HG02642 (cell line): ENCODE measurements around the gene SMNDC1.

Experiments used
- ATAC-seq: cut with Tn5 transposase; IDR thresholded peaks from one replicate; pipeline ENCODE4 v1.9.1; 2021; ENCODE audit warnings: mild to moderate bottlenecking; ENCODE audit not compliant: unreplicated experiment, poor library complexity

SMNDC1 gene

DNA sequence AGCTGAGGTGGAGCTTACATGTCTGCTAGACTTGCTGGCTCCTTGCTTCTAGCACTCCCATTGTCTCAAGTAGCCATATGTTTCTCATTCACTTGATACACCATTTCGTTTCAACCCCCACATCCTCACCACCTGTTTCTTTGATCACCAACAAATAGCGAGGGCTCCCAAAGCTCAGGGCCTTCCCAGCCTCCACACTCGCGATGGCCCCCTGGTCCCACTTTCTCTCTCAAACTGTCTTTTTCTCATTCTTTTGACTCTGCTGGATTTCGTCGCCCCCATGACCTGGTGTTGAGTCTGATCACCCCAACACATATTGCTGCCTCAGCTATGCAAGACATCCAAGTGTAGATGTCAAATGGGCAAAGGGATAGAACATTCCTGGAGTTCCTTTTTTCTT lies 26.0 kb upstream of the SMNDC1 start:
- no peak for ATAC-seq

DNA sequence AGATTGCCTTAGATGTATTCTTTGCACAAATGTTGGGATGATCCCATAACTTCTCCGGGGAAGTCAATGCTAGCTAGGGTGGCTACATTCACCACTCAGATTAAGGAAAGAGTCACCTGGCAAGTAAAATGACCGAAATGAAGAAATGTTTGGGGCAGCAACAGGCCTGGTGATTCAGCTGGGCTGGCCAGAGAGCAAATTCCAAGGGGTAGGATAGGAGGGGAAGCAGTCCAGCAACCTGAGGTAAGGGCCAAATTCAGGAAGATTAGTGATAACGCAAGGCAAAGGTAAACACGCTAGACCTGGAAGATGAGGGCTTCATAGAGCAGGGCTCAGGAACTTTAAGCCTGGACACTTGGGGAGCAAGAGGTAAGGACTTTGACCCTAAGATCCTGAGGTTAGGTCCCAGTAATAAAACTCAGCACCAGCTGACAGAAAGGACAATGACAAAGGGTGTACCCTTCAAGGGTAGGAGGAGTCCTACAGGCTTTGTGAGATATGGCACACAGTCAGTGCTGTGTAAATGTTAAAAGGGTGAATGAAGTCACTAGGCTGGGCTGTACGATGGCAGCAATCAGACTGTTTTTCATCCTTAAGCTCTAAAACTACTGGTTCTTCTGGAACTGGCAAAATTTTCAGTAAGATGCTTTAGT lies 22.7 kb upstream of the SMNDC1 start:
- no peak for ATAC-seq

DNA sequence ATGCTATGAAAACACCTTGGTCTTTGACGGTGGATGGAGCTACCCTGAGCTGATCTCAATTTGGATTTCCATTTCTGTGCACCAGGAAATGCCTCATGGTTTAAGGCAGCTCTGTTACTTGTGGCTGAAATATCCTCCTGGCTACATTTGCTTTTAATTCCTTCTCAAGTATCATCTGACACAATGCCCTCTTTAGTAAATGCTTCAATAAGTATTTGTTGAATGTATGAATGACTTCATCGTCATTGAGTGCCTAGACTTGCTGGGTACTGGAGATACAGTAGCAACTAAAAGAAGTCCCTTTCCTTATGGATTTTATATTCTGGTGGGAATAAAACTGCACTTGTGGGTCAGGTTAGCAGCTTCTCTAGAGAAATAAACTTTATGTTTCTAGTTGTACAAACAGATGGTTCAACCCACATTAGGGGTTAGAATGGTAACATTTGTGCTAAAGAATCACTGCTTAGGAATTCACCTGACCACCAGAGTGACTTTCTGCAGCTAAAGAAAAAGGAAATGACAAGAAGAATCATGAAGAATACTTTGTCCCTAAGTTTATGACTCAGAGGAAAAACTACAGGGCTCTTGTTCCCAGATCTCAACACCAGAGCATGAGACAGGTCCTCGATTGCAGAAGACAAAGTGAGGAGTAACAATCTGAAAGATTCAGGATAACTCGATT lies 21.8 kb upstream of the SMNDC1 start:
- ATAC-seq: no peak

DNA sequence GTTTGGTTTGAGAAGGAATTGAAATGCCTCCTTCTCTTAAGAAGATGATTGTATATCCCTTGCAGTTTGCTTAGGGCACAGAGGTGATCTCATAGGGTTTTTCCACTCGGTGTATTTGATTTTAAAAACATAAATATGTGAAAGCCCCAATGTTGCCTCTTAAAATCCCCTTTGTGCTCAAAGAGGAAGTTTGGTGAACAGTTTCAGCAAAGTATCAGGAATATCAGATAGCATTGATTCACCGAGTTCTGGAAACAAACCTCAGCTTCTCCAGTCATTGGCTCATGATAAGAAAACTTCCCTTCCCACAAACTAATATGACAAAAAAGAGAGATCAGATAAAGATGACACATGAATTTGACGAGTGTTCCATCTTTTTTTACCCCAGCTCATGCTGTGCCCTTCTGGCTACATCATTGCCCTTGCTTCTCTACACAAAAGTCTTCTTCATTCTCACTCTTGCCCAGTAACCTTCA lies 20.1 kb upstream of the SMNDC1 start:
- ATAC-seq: peak; percentile 61

DNA sequence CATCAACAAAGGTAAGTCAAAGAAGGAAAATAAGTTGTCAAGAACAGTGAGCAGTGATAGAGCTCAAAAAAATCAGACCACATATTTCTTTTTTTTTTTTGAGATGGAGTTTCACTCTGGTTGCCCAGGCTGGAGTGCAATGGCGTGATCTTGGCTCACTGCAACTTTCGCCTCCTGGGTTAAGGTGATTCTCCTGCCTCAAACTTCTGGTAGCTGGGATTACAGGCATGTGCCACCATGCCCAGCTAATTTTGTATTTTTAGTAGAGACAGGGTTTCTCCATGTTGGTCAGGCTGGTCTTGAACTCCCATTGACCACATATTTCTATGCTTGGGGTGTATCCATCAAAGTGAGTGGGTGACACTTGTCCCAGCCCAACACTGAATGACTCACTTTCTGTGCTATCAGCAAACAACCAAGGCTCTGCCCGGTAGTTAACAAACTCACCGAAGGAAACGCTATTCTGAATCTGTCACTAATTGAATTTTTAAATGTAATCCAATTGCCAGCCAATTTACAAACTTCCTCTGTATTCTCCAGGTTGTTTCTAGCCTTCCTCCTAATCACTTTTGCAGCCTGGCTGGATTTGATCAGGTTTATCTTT lies 19.6 kb upstream of the SMNDC1 start:
- ATAC-seq: peak; percentile 53

DNA sequence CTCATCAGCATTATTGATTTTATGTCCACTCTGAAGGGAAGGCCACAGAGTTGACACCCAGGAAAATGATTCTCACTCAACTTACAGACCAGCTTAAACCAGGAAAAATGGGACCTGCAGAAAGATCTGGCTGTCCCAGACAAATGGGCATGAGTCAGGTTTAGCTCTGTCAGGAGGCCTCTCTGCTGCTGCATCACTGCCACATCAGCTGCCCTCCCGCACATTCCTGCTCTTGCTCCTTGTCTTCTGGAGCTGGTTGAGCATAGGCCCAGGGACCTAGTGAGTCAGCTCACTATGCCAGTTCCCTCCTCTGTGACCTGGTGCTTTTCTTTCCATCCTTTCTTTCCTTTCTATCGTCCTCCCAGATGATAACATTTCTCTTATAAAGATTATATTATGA lies 18.8 kb upstream of the SMNDC1 start:
- ATAC-seq: no peak

DNA sequence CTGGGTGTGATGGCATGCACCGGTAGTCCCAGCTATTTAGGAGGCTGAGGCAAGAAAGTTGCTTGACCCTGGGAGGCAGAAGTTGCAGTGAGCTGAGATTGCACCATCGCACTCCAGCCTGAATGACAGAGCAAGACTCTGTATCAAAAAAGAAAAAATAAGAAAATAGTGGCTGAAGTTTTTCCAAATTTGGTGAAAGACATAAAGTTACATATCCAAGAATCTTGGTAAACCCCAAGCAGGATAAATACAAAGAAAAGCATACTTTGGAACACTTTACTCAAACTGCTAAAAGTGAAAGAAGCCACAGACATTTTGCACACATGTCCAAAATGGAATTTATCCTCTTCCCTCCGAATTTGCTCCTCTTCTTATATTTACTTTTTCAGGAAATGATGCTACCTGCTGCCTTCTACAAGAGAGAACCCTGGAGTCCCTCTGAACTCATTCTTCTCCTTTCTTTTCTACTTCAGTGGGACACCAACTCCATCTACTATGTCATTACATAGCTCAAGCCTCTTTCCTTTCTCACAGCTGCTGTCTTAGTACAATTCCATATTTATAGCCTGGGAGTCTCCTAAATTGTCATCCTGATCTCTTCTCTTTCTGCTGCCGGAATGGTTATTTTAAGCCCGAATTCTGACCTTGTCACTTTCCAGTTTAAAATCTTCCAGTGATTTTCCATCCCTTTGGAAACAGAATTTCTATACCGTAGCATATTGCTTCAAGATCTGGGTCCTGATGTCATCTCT lies 17.3 kb upstream of the SMNDC1 start:
- no peak for ATAC-seq

DNA sequence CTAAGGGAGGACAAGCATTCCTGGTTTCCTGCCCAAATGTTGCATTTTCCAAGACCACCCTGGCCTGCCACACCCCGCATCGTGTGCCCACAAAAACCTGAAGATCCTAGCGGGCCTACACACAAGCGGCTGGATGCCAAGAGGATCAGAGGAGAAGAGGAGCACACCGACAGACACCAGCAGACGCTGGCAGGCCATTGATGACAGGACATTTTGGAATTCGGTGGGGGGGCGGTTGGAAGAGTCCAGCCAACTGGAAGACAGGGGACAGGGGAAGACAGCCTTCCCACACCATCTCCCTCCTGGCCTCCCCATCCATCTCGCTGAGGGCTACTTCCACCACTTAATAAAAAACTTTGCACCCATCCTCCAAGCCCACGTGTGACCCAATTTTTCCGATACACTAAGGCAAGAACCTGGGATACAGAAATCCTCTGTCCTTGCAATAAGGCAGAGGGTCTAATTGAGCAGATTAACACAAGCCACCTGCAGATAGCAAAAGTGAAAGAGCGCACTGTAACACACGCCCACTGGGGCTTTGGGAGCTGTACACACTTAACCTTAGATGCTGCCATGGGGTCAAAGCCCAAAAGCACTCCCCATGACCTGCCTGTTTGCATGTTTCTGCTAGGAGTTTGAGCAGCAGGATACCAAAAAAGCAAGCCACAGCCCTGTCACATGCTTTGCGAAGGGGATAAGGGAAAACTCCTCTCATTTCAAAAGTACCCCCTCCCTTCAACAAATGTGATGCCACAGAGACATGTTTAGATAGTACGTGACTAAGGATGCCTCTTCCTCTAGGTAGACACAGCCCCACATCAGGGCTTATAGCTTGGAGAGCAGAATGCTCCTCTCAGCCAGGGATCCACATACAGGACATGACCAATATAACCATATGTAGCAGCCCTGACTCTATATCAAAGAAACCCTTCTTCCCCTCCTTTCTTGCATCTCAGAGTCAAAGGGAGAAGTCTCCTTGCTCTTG lies 13.4 kb upstream of the SMNDC1 start:
- no peak for ATAC-seq

DNA sequence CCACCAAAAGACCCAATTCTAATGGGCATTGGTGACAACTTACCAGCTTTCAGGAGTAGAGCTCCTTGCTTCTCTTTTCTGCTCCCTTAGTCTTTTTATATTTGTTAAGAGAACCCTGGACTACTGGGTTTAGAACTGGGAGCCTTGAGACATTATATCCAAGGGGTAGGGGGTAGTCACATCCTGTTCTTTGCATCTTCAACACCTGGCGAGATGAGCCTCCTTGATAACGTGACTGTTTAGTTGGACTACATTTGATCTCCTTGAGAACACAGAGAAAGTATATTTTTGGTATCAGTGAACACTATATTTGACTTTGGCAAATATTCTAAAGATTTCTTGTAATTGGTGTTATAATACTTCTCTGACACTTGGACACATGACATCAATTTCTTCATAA lies 9.0 kb upstream of the SMNDC1 start:
- ATAC-seq: no peak

DNA sequence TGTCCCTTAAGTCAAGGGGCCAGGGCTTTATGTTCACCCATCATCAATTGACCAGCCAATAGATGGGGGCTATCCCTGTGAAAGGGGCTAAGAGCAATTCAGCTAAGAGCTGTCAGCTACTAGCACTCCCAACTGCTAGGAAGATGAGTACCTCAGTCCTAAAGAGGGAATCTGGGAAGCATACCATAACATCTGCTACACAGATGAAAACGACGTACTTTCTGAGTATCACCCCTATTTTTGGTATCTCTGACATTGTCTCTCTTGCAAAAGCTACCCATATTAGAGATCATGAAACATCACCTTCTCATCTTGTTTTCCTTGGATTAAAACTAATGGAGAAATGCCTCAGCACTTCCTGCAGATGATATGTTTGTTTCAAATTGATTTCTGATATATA lies 7.5 kb upstream of the SMNDC1 start:
- no peak for ATAC-seq

DNA sequence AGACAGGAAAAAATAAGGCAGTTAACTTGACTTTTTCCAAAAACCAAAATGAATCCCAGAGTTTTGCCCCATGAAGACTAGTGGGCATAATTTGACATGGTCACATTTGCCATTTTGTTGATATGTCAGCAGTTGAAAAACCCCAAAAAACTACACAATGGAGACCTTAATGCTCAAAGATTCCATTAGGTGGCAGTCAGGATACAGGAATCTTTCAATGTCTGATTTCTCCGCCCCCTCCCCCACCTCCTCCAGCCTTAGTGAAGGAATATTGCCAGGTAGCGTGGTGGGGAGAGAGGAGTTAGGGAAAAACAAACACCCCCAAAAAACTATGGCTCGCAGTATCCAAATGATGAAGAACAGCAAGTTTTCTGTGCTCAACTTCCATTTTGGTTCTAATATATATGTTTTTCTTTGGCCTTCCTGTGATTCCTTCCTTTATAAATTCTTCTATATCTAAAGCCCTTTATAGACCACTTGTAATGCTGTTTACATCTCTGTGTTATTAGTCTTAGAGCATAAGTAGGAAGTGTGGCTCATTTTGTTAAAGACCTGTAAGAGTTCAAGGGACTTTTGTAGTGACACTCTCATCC lies 6.7 kb upstream of the SMNDC1 start:
- peak; percentile 61 for ATAC-seq

DNA sequence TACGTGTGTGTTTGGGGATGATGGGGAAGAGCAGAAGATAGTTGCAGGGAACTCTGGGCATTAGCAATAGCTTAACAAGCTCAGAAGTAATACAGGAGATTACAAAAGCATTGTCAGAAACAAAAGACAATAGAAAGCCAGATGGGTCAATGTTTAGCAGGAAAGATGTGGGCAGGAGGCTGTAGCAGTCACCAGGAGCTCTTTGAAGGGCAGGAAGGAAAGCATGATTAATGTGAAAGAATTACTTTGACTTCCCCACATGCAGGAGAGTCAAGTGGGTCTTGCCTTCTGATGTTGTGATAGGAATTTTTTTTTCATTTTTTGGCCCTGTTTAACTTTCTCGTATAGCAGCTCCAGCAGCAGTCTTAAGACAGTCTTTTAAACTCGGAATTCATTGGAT lies 6.0 kb upstream of the SMNDC1 start:
- ATAC-seq: no peak

DNA sequence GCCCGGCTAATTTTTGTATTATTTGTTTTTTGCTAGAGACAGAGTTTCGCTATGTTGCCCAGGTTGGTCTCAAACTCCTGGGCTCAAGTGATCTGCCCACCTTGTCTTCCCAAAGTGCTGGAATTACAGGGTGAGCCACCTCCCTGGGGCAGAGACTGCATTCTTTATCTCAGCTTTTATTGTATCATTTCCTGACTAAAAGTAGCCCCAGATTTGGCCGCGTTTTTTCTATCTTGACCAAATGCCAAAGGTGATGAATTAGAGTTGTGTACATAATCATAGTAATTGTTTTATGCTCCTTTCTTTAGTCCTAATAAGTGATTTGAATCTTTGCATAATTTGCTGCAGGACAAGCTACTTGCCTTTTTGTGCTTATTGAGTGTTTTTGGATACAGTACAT lies 3.1 kb upstream of the SMNDC1 start:
- ATAC-seq: no peak

DNA sequence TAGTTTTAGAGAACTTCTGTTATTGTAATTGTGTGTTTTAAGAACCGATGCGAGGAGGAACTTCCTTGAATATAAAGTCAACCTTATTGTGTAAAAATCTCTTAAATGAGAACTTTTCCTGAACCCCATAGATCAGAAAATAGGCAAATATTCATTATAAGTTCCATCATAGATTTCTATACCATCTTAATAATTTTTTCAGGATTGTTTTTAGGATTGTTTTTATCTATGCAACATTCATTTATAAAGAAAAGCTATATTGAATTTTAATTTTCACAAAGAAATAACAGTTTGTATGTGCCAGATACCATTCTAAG lies 1.7 kb upstream of the SMNDC1 start:
- no peak for ATAC-seq

DNA sequence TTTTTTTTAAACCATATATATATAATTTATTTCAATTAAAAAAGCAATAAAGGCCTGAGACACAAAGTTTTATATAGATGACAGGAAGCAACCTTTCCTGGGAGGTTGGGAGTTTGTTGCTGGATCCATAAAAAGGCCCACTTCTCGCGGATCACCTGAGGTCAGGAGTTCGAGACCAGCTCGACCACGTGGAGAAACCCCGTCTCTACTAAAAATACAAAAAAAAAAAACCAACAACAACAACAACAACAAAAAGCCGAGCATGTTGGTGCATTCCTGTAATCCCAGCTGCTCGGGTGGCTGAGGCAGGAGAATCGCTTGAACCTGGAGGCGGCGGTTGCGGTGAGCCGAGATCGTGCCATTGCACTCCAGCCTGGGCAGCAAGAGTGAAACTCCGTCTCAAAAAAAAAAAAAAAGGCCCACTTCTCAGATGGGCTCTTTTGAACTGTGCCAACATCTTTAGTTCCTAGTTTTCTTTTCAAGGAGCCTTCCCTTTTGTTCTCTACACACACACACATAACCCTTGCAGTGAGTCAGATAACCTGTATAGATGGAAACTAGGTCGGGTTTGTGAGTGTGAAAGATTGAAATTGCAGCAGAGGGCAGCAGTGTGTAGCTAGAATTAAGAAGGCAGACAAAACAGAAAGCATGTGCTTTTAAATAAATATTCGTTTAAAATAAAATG lies 1.2 kb upstream of the SMNDC1 start:
- no peak for ATAC-seq

DNA sequence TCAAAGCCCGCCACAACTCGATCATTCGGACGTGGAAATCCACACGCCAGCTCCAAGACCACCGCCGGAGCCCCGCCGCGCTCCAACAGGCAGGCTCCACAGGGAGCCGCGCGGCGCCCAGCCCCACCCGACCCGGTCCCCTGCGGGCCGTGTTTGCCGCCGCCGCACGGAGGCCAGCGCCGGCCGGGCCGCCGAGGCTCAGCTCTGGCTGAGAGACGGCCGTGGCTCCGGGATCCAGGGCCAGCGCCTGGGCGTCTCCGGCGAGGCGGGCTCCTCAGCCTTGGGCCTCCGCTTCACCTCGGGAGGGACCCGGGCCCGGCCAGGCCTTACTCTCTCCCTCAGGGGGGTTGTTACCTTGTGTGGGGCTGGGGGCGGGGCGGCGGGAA lies 333 bp downstream of the SMNDC1 start:
- ATAC-seq: peak; percentile 49

DNA sequence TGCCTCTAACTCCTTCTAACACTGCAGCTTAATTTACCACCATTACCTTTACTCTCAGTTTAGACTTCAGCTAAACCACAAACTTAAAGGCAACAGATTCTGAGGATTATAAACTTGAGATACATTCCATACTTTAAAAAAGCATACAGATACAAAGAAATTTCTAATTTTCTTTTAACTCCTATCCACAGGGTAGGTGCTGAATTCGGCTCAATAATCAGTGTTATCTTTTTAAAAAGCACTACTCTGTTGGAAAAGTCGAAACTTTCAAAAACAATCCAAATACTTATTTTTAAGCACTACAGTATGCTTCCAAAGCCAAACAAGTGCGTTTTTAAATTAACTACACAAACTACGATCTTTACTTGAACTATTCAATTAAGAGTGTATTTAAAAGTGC lies 1.0 kb downstream of the SMNDC1 start:
- no peak for ATAC-seq

DNA sequence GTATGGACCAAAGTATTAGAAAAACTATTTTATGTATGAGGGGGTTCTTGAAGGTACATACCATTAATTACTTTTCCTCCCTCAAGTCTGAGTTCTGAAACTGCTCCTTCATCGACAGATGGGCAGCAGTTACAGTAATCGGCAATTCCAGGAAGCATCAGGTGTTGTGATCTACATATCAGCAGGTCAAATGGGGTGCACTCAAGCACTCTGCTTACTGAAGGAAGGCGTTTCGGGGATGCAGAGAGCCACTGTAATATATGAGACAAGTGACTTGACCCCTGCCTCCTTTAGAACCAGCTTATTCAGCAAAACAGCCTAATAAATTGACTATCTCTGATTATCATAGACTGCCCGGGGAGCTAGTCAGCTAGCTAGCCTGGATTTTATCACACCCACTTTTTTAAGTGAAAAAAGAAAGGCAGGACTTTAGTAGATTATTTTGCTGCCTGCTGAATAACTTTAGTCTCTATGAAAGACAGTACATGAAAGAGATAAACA lies 4.2 kb downstream of the SMNDC1 start:
- ATAC-seq: no peak

DNA sequence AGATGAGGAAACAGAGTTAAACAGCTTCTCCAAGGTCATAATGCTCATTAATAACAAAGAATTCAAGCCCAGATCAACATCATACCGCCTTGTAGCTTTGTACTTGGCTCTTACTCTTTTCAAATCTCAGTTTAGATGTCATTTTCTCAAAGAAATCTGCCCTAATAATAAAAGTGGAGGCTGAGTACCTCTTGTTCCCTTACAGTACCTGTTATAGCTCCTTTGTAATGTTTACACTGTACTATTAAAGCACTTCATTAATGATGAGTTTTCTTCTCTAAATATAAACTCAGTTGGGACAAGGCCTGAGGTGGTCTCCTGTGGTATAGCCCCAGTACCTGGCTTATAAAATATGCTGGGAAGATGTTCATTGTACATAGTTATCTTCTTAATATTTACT lies 7.8 kb downstream of the SMNDC1 start:
- no peak for ATAC-seq
